Fibroblast of pulmonary artery (primary cell): ENCODE data around the gene HTATIP2.
"Not testable (repeated sequence)": the region's sequence is repeated elsewhere in the genome, so short reads cannot be mapped to it uniquely, and the experiment has no call there.

Experiments
- DNase-seq: peaks from one replicate; pipeline ENCODE4 v3.0.0-alpha.2; 2010; ENCODE audit warnings: low read depth
- H3K4me3 ChIP-seq: replicated peaks from 2 replicates; pipeline ENCODE4 v1.5.1; 2011; ENCODE audit warnings: low read depth, mild to moderate bottlenecking, control low read depth, low read length, moderate library complexity
- TF ChIP-seq, protein P1 (sequence below): IDR thresholded peaks from 2 replicates; pipeline ENCODE4 v1.5.1; 2011; ENCODE audit warnings: mild to moderate bottlenecking, control low read depth, low read length, inconsistent platforms; ENCODE audit errors: missing control alignments

HTATIP2 gene

GRCh38 chr11:20372081-20372626 lies 8.6 kb downstream of the HTATIP2 start:
- no peak overlapping the region for H3K4me3 ChIP-seq
- DNase-seq = no peak
- TF ChIP-seq, protein P1, sequence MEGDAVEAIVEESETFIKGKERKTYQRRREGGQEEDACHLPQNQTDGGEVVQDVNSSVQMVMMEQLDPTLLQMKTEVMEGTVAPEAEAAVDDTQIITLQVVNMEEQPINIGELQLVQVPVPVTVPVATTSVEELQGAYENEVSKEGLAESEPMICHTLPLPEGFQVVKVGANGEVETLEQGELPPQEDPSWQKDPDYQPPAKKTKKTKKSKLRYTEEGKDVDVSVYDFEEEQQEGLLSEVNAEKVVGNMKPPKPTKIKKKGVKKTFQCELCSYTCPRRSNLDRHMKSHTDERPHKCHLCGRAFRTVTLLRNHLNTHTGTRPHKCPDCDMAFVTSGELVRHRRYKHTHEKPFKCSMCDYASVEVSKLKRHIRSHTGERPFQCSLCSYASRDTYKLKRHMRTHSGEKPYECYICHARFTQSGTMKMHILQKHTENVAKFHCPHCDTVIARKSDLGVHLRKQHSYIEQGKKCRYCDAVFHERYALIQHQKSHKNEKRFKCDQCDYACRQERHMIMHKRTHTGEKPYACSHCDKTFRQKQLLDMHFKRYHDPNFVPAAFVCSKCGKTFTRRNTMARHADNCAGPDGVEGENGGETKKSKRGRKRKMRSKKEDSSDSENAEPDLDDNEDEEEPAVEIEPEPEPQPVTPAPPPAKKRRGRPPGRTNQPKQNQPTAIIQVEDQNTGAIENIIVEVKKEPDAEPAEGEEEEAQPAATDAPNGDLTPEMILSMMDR = no peak

DNA sequence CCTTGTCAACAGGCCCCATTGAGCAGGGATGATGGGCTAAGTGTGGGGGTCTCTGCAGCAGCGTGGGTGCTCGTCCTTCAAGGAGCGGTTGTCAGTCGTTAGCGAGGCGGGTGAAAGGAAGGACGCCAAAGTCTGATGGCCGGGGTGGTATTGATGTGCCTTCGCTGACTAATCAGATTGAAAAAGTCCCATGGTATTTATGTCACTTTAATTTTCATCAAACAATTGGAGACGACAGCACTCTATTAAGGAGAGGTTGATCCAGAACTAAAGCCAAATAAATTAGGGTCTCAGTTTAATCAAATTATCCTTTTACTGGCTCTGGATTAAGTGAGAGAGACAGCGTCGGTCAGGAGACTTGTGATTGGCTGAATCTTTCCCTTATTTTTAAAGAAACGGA lies 9.6 kb downstream of the HTATIP2 start:
- TF ChIP-seq, protein P1 = no peak
- H3K4me3 ChIP-seq = no peak overlapping the region
- no peak for DNase-seq

GRCh38 chr11:20373568-20374209 lies 10.2 kb downstream of the HTATIP2 start:
- DNase-seq = no peak
- no peak overlapping the region for H3K4me3 ChIP-seq
- TF ChIP-seq, protein P1 = no peak

- H3K4me3 ChIP-seq = no peak overlapping the region
- DNase-seq = peak; percentile 40
- TF ChIP-seq, protein P1 = no peak
These were observed 11.3 kb downstream of the HTATIP2 start for GRCh38 chr11:20374741-20375300.

GRCh38 chr11:20376162-20376730 lies 12.7 kb downstream of the HTATIP2 start:
- TF ChIP-seq, protein P1 = no peak
- DNase-seq = no peak
- H3K4me3 ChIP-seq = no peak overlapping the region

GRCh38 chr11:20385996-20386395 lies 22.5 kb downstream of the HTATIP2 start:
- H3K4me3 ChIP-seq = not testable (repeated sequence)

GRCh38 chr11:20387261-20388095 lies 24.0 kb downstream of the HTATIP2 start, which contains the start of gene PRMT3:
Gene PRMT3, plus strand, starts transcription at chr11:20387716. Its CDS starts 31 bp downstream, at chr11:20387747.
- TF ChIP-seq, protein P1 = no peak
- peak within 1 kb of the TSS; percentile 77 for H3K4me3 ChIP-seq
- peak; percentile 97 for DNase-seq

More at GRCh38 chr11:20385996-20386395, 22.5 kb downstream of the HTATIP2 start:
- not testable (repeated sequence) for DNase-seq
